IgD-negative memory B cell (primary cell): ENCODE measurements around the gene SARS2. TPM values are rescaled to one million over a fixed set of nuclear protein-coding genes. Genes with fewer than 3 reads are reported as not detected.
"Not testable (repeated sequence)": the region's sequence is repeated elsewhere in the genome, so short reads cannot be mapped to it uniquely, and the experiment has no call there.

ENCODE experiments used
- H3K27ac Mint-ChIP-seq, 3 donors: one replicate each; pipeline ENCODE4 v1.8.0; 2020 to 2022; ENCODE audit warnings: mild to moderate bottlenecking in 3 of 3, mixed read lengths in 3 of 3, moderate library complexity in 1 of 3
- H3K27me3 Mint-ChIP-seq: one replicate; pipeline ENCODE4 v1.8.0; 2021; ENCODE audit warnings: mixed read lengths
- H3K36me3 Mint-ChIP-seq: one replicate; pipeline ENCODE4 v1.8.0; 2020; ENCODE audit warnings: mild to moderate bottlenecking, mixed read lengths
- H3K4me1 Mint-ChIP-seq, 3 donors: one replicate each; pipeline ENCODE4 v1.8.0; 2020 to 2022; ENCODE audit warnings: mixed read lengths in 3 of 3, mild to moderate bottlenecking in 1 of 3
- H3K4me3 Mint-ChIP-seq, 4 donors: one replicate each; pipeline ENCODE4 v1.8.0; 2020 to 2022; ENCODE audit warnings: mild to moderate bottlenecking in 4 of 4, mixed read lengths in 4 of 4, moderate library complexity in 3 of 4
- H3K9me3 Mint-ChIP-seq, 3 donors: one replicate each; pipeline ENCODE4 v1.8.0; 2020 to 2021; ENCODE audit warnings: mixed read lengths in 3 of 3, mild to moderate bottlenecking in 1 of 3
- polyA plus RNA-seq: library from polyadenylated mRNA; unstranded; fragments of 300-500 nt; fragmentation: Illumina TruSeq; gene quantifications from one replicate; pipeline ENCODE4 v1.2.3, GENCODE V29; 2021

SARS2 gene
- polyA plus RNA-seq, 1 donor from 2014 or later = 21.7 TPM

GRCh38 chr19:38878575-38879399, 51.8 kb downstream of the SARS2 start:
- Mint-ChIP-seq H3K36me3 (peaks cover 7% of the 10 kb centered on the region), H3K27me3 (peaks cover 2% of the 10 kb centered on the region), H3K4me3 (peak overlapping the region; percentile 76 to 93 (median 84)), H3K9me3 (no peaks in the 10 kb centered on the region), H3K4me1 (peaks cover 20 to 28% (median 21%) of the 10 kb centered on the region in 3 donors), H3K27ac (peak overlapping the region; percentile 96 to 99 (median 97))

DNA sequence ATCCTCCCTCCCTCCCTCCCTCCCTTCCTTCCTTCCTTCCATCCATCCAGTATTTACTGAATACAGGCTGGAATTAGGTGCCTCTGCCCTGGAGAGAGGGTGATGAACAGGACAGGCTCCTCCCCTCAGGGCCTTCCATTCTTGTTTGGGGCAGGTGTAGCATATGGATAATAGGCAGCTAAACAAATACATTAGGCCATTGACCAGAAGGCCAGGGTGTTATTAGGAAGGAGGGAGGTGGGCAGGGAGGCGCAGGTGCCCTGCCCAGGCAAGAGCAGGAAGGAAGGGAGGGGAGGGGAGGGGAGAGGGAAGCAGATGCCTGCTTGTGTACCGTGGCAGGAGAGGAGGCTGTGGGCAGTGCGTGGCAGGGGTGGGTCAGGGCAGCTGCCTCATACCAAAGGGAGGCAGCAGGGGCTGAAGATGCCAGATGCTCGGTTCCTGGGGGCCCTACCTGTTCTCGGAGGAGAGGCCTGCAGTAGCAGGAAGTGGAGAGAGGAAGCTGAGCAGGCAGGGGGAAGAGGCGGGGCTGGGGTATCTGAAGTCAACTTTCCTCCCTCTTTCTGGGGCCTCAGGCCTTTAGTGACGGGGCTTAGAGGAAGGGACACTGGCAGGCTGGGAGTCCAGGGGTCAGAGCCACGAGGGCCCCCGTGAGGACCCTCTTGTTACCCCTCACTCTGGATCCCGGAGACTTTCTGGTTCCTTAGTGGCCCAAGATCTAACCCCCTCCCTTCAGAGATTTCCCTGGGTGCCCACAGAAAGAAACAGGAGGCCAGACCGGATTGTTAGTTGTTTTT, 52.6 kb downstream of the SARS2 start, which contains the start of gene RINL:
RINL (minus strand) TSS at position 495 of the 794 bp plus-strand sequence. CDS start 1,533 bp downstream, outside the sequence.
- Mint-ChIP-seq H3K4me3 (peak within 1 kb of the TSS; percentile 76 to 93 (median 84)), H3K27ac (peak within 1 kb of the TSS; percentile 96 to 99 (median 97)), H3K4me1 (peaks cover 20 to 27% (median 25%) of the 10 kb centered on the region in 3 donors), H3K36me3 (peaks cover 7% of the 10 kb centered on the region), H3K9me3 (no peaks in the 10 kb centered on the region), H3K27me3 (peaks cover 2% of the 10 kb centered on the region)

DNA sequence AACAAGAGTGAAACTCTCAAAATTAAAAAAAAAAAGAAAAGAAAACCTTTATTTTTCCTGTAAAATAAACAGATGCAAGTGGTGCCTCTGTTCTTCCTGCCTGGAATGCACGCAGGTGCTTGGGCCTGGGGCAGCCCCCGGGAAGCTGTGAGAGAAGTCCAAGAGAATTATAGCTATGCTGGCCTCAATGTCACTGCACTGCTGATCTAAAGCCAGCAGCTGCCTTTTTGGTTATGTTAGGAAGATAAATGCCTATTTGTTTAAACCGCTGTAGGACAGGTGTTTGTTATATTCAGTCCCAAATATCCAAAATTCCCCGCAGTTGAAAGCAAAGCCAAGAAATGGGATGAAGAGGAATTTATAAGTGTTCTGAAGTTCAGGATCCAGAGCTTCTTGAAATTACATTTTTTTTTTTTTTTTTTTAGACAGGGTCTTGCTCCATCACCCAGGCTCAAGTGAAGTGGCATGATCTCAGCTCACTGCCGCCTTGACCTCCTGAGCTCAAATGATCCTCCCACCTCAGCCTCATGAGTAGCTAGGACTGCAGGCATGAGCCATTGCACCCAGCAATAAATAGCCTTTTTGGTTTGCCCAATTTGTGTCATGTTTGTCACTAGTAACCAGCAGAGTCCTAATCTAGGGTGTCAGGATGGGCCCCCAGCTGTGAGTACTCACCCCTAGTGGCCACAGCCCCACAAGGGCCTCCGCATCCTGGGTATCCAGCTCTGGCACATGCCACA, 54.7 kb downstream of the SARS2 start:
- no peaks in the 10 kb centered on the region for H3K9me3 Mint-ChIP-seq
- H3K27ac Mint-ChIP-seq = peak overlapping the region; percentile 59 to 97 (median 70)
- H3K4me3 Mint-ChIP-seq = peak overlapping the region in 2 of 4 donors; percentile 33 to 50
- peaks cover 21 to 27% (median 26%) of the 10 kb centered on the region in 3 donors for H3K4me1 Mint-ChIP-seq
- H3K36me3 Mint-ChIP-seq = peaks cover 3% of the 10 kb centered on the region
- peaks cover 2% of the 10 kb centered on the region for H3K27me3 Mint-ChIP-seq

GRCh38 chr19:38873400-38873799, 57.2 kb downstream of the SARS2 start:
- not testable (repeated sequence) for H3K9me3 Mint-ChIP-seq, H3K36me3 Mint-ChIP-seq, H3K27me3 Mint-ChIP-seq
- Mint-ChIP-seq H3K4me1 (peaks cover 22 to 35% (median 26%) of the 10 kb centered on the region in 3 donors), H3K4me3 (peak overlapping the region in 3 of 4 donors; percentile 18 to 59 (median 27)), H3K27ac (peak overlapping the region; percentile 8 to 67 (median 41))

DNA sequence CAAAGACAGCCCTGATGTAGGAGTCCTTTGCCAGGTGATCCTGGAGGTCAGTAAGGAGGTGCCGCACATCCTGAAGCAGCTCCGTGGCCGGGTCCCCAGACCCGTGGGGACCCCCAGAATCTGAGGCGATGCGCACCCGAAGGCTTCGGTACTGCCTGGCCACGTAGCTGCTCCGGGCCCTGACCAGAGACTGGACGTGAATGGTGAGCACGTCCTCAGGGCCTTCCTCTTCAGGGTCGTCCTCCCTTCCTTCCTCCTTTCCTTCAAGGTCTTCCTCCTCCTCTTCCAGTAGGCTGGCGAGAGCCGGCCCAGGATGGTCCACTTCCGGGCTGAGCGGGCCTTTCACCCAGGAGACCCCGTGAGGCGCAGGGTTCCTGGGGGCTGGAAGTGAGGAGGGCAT, 60.0 kb downstream of the SARS2 start:
- H3K9me3 Mint-ChIP-seq = no peaks in the 10 kb centered on the region
- peak overlapping the region; percentile 76 to 90 (median 88) for H3K4me3 Mint-ChIP-seq
- H3K4me1 Mint-ChIP-seq = peaks cover 10 to 32% (median 24%) of the 10 kb centered on the region in 3 donors
- no peaks in the 10 kb centered on the region for H3K36me3 Mint-ChIP-seq
- H3K27ac Mint-ChIP-seq = peak overlapping the region in 2 of 3 donors; percentile 68 to 93
- H3K27me3 Mint-ChIP-seq = no peaks in the 10 kb centered on the region

DNA sequence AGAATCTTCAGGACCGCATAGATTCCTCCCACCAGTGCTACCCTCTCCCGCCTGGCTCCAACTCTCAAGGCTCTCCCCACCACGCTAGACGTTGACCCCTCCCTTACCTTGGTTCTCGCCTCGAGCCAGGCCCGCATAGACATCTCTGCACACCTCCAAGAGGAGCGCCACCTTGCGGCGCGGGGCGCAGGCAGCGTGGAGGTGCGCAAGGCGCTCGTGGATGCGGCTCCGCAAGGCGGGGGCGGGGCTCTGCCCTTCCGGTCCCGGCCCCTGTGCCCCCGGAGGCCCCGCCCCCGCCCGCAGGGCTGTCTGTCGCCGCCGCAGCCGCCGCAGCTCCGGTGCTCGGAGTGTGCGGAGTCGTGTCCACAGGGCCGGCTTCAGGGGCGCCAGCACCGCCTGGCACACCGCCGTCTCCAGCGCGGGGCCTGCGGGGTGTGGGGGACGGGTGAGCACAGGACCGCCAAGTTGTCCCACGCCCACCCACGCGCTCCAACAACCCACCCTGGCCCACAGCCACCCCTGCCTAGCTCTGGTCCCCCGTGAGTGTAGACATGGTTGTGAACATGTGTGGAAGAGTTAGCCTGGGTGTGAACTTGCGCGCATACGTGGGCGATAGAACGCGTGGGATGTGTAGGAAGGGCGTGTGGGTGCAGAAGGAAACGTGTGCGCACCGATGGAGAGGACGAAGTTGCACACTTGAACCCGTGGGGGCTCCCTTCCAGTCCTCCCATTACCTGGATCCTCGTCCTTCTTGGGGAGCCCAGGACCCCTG, 60.5 kb downstream of the SARS2 start:
- H3K27ac Mint-ChIP-seq = peak overlapping the region; percentile 47 to 93 (median 68)
- H3K9me3 Mint-ChIP-seq = no peaks in the 10 kb centered on the region
- H3K36me3 Mint-ChIP-seq = no peaks in the 10 kb centered on the region
- H3K27me3 Mint-ChIP-seq = no peaks in the 10 kb centered on the region
- peaks cover 13 to 38% (median 27%) of the 10 kb centered on the region in 3 donors for H3K4me1 Mint-ChIP-seq
- H3K4me3 Mint-ChIP-seq = peak overlapping the region; percentile 87 to 98 (median 92)

- Mint-ChIP-seq H3K9me3 (no peaks in the 10 kb centered on the region), H3K36me3 (no peaks in the 10 kb centered on the region), H3K4me1 (peaks cover 20 to 41% (median 35%) of the 10 kb centered on the region in 3 donors), H3K4me3 (peak overlapping the region; percentile 87 to 98 (median 92)), H3K27ac (peak overlapping the region; percentile 49 to 93 (median 68)), H3K27me3 (no peaks in the 10 kb centered on the region)
Observed at GRCh38 chr19:38869160-38869835, 61.3 kb downstream of the SARS2 start.

DNA sequence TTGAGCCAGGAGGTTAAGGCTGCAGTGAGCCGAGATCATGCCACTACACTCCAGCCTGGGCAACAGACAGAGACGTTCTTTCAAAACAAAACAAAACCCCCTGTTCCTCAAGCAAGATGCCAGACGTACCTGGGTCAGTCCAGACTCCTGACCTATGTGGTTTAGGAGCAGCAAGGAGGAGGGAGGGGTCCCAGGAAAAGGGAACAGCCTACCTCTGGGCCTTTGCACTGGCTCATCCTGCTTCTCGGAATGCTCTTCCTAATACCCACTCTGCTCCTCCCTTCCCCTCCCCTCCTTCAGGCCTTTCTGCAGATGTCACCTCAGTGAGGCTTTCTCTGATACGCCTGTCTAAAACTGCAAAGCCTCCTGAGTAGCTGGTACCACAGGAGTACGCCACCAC, 62.0 kb downstream of the SARS2 start:
- H3K27me3 Mint-ChIP-seq = no peaks in the 10 kb centered on the region
- H3K4me1 Mint-ChIP-seq = peaks cover 23 to 40% (median 36%) of the 10 kb centered on the region in 3 donors
- no peaks in the 10 kb centered on the region for H3K9me3 Mint-ChIP-seq
- no peaks in the 10 kb centered on the region for H3K36me3 Mint-ChIP-seq
- peak overlapping the region; percentile 87 to 98 (median 92) for H3K4me3 Mint-ChIP-seq
- H3K27ac Mint-ChIP-seq = peak overlapping the region; percentile 49 to 68 (median 50)

GRCh38 chr19:38867171-38867780, 63.3 kb downstream of the SARS2 start:
- Mint-ChIP-seq H3K27me3 (no peaks in the 10 kb centered on the region), H3K27ac (peak overlapping the region in 2 of 3 donors; percentile 71 to 100), H3K4me1 (peaks cover 27 to 44% (median 39%) of the 10 kb centered on the region in 3 donors), H3K4me3 (peak overlapping the region in 2 of 4 donors; percentile 71 to 78), H3K36me3 (no peaks in the 10 kb centered on the region), H3K9me3 (no peaks in the 10 kb centered on the region)

Other genes with a start within 250 kb of the SARS2 start
- gene CAPN12, start 186.3 kb downstream of the SARS2 start, polyA plus RNA-seq = 31.6 TPM
- gene LGALS7, start 157.2 kb downstream of the SARS2 start, polyA plus RNA-seq = not detected
- not detected for gene LGALS7B, start 141.6 kb downstream of the SARS2 start, polyA plus RNA-seq
- not detected for gene LGALS4, start 117.8 kb downstream of the SARS2 start, polyA plus RNA-seq
- gene ECH1, start 99.0 kb downstream of the SARS2 start, polyA plus RNA-seq = 307 TPM
- 78.9 TPM for gene HNRNPL, start 80.8 kb downstream of the SARS2 start, polyA plus RNA-seq
- gene RINL, start 52.5 kb downstream of the SARS2 start, polyA plus RNA-seq = 61.3 TPM
- gene SIRT2, start 31.1 kb downstream of the SARS2 start, polyA plus RNA-seq = 45.5 TPM
- gene NFKBIB, start 30.8 kb downstream of the SARS2 start, polyA plus RNA-seq = 18.2 TPM
- gene CCER2, start 18.6 kb downstream of the SARS2 start, polyA plus RNA-seq = not detected
- gene MRPS12, start 181 bp upstream of the SARS2 start, polyA plus RNA-seq = 75.4 TPM
- not detected for gene FBXO17, start 45.0 kb upstream of the SARS2 start, polyA plus RNA-seq
- gene FBXO27, start 101.8 kb upstream of the SARS2 start, polyA plus RNA-seq = 0.38 TPM
- gene ACP7, start 153.6 kb upstream of the SARS2 start, polyA plus RNA-seq = not detected
- 3.7 TPM for gene PAK4, start 195.0 kb upstream of the SARS2 start, polyA plus RNA-seq